Activated CD4-positive, alpha-beta T cell treated with anti-CD3 and anti-CD28 coated beads, Interleukin-2, amount 50 U/mL, for 4 hours (primary cell): ENCODE measurements around the gene CROCC.
"Not testable (repeated sequence)": the region's sequence is repeated elsewhere in the genome, so short reads cannot be mapped to it uniquely, and the experiment has no call there.

Source experiments
- DNase-seq, 2 experiments: peaks; one replicate each; pipeline ENCODE4 v3.0.0-alpha.2; 2020

The CROCC gene

GRCh38 chr1:16916036-16916880, 5.5 kb upstream of the CROCC start:
- DNase-seq: not testable (repeated sequence)

GRCh38 chr1:16918371-16918770, 3.4 kb upstream of the CROCC start:
- DNase-seq: no peak

- DNase-seq: not testable (repeated sequence)
Measured at GRCh38 chr1:16918936-16919665, 2.6 kb upstream of the CROCC start.

- no peak for DNase-seq
Measured at GRCh38 chr1:16920951-16921350, 780 bp upstream of the CROCC start.

GRCh38 chr1:16922466-16922865, 735 bp downstream of the CROCC start:
- no peak for DNase-seq

- DNase-seq: no peak
Measured at GRCh38 chr1:16922885-16923431, 1.2 kb downstream of the CROCC start.

- no peak for DNase-seq
Measured at GRCh38 chr1:16924216-16924918, 2.6 kb downstream of the CROCC start.

GRCh38 chr1:16924919-16925477, 3.3 kb downstream of the CROCC start:
- no peak for DNase-seq

GRCh38 chr1:16925635-16926490, 4.1 kb downstream of the CROCC start:
- no peak for DNase-seq

- DNase-seq: no peak
Measured at GRCh38 chr1:16926491-16927073, 4.9 kb downstream of the CROCC start.

GRCh38 chr1:16927256-16927655, 5.5 kb downstream of the CROCC start:
- no peak for DNase-seq

- DNase-seq: no peak
Measured at GRCh38 chr1:16927711-16928485, 6.2 kb downstream of the CROCC start.

GRCh38 chr1:16929146-16930041, 7.7 kb downstream of the CROCC start:
- not testable (repeated sequence) for DNase-seq

GRCh38 chr1:16931206-16931934, 9.6 kb downstream of the CROCC start:
- not testable (repeated sequence) for DNase-seq

GRCh38 chr1:16933945-16934344, 12.2 kb downstream of the CROCC start:
- DNase-seq: not testable (repeated sequence)

GRCh38 chr1:16936580-16936979, 14.8 kb downstream of the CROCC start:
- not testable (repeated sequence) for DNase-seq

GRCh38 chr1:16938351-16939321, 16.9 kb downstream of the CROCC start:
- no peak for DNase-seq
